Adrenal gland (tissue), 12 donors: ENCODE results near the gene PRXL2A. TPM values are rescaled to one million over a fixed set of nuclear protein-coding genes. Genes with fewer than 3 reads are reported as not detected.
"Not testable (repeated sequence)": the region's sequence is repeated elsewhere in the genome, so short reads cannot be mapped to it uniquely, and the experiment has no call there.

Experiments
- DNase-seq, 7 donors: peaks; one replicate each; pipeline ENCODE4 v3.0.0-alpha.2; 2019 to 2020
- H3K27ac ChIP-seq, 5 donors: fragments of 200-600 bp; sonication (generic) in 4 of 5; 1 replicate in 3 of 5; 2 replicates in 2 of 5; pipeline versions ENCODE4 v1.5.1 to v1.8.0; 2016 to 2020; ENCODE audit warnings: mild to moderate bottlenecking in 1 of 5
- H3K27me3 ChIP-seq: fragments of 200-600 bp; 2 replicates; pipeline ENCODE4 v1.8.0; 2021
- H3K36me3 ChIP-seq, 2 donors: fragments of 200-600 bp; replicated peaks in 1 of 2; 1 replicate in 1 of 2; 2 replicates in 1 of 2; pipeline versions ENCODE4 v1.5.1 to v1.8.0; 2018 to 2022
- H3K4me1 ChIP-seq, 2 donors: fragments of 200-600 bp; replicated peaks in 1 of 2; 1 replicate in 1 of 2; 2 replicates in 1 of 2; pipeline versions ENCODE4 v1.5.1 to v1.8.0; 2018 to 2021
- H3K4me3 ChIP-seq, 4 donors: fragments of 200-600 bp; sonication (generic) in 3 of 4; one replicate each; pipeline ENCODE4 v1.5.1; 2016 to 2018
- H3K9me3 ChIP-seq, 3 donors: fragments of 200-600 bp; sonication (generic) in 1 of 3; replicated peaks in 1 of 3; 1 replicate in 2 of 3; 2 replicates in 1 of 3; pipeline versions ENCODE4 v1.5.1 to v1.8.0; 2016 to 2021
- POLR2A ChIP-seq, 2 donors: fragments of 450-650 bp; IDR thresholded peaks; one replicate each; pipeline ENCODE4 v1.6.1; 2017; ENCODE audit warnings: antibody characterized with exemption in 2 of 2, mild to moderate bottlenecking in 2 of 2, moderate library complexity in 1 of 2
- WGBS, 4 donors: extraction: QIAGEN DNeasy Blood & Tissue Kit in 2 of 4; methylation state at CpG; one replicate each; pipeline versions ENCODE4 v1.1.5 to v1.1.7; 2013 to 2017; 5-methylcytosine and 5-hydroxymethylcytosine counted together
- intact Hi-C, 2 donors: fragments of 100-400 bp; cut with DNase I; formaldehyde crosslinking; loops; one replicate each; pipeline versions ENCODE4 v1.14.1 to v1.15.0; 2022 to 2023
- polyA plus RNA-seq, 3 donors: library from polyadenylated mRNA; stranded (reverse); fragments of 200-250 nt in 2 of 3; fragments of 350-450 nt in 1 of 3; fragmentation: Illumina TruSeq in 1 of 3; extraction: RNeasy Lipid Tissue Mini Kit (QIAGEN cat#74804) in 1 of 3; gene quantifications; one replicate each; pipeline ENCODE4 v1.2.3, GENCODE V29; 2013 to 2014
- total RNA-seq, 9 donors: library from RNA; depleted of rRNA in 4 of 9; stranded (reverse); fragments of >200 nt in 4 of 9; fragments of 120-200 nt in 1 of 9; fragmentation: NEBNext Ultra II Directional in 1 of 9; extraction: Animal tissue kit (Norgen Biotek cat#: 25700) in 1 of 9; gene quantifications; one replicate each; pipeline versions ENCODE4 v1.1.0 to v1.2.4, GENCODE V29; 2013 to 2023
- TF ChIP-seq, protein P1 (sequence below), 6 experiments: fragments of 450-650 bp in 4 of 6; fragments of 200-600 bp in 2 of 6; sonication (generic) in 1 of 6; IDR thresholded peaks; 1 replicate in 5 of 6; 2 replicates in 1 of 6; pipeline versions ENCODE4 v1.5.1 to v1.8.0; 2016 to 2021; ENCODE audit warnings: antibody characterized with exemption in 6 of 6, mild to moderate bottlenecking in 2 of 6, moderate library complexity in 1 of 6
- donor health status: healthy with polysubstance abuse.
- donor health status: Bipolar disorder and iron deficiency.
- donor health status: DM: yes; HTN: yes; CAD: no.
- donor health status: DM: no; HTN: no; CAD: no.
- donor health status: DM: no; HTN: no; CAD: no.
- donor health status: DM: yes; HTN: yes; CAD: no.

Gene PRXL2A
- total and polyA plus RNA-seq, 12 donors: 12.7 to 140 (median 29.9) TPM

- no peaks in the 10 kb centered on the region for H3K9me3 ChIP-seq
- no peak for TF ChIP-seq POLR2A (IDR thresholded peaks at IDR 0.05)
- TF ChIP-seq, protein P1, sequence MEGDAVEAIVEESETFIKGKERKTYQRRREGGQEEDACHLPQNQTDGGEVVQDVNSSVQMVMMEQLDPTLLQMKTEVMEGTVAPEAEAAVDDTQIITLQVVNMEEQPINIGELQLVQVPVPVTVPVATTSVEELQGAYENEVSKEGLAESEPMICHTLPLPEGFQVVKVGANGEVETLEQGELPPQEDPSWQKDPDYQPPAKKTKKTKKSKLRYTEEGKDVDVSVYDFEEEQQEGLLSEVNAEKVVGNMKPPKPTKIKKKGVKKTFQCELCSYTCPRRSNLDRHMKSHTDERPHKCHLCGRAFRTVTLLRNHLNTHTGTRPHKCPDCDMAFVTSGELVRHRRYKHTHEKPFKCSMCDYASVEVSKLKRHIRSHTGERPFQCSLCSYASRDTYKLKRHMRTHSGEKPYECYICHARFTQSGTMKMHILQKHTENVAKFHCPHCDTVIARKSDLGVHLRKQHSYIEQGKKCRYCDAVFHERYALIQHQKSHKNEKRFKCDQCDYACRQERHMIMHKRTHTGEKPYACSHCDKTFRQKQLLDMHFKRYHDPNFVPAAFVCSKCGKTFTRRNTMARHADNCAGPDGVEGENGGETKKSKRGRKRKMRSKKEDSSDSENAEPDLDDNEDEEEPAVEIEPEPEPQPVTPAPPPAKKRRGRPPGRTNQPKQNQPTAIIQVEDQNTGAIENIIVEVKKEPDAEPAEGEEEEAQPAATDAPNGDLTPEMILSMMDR (IDR thresholded peaks at IDR 0.05): no peak
- DNase-seq: no peak
- no peak overlapping the region for H3K4me3 ChIP-seq
- H3K27me3 ChIP-seq: no peaks in the 10 kb centered on the region
- H3K36me3 ChIP-seq: no peaks in the 10 kb centered on the region
- H3K4me1 ChIP-seq: peaks cover 0 to 36% of the 10 kb centered on the region in 2 donors
- 77 to 86% (median 80%) methylated on average over 3 of the region's 3 CpGs for WGBS, 4 donors
- intact Hi-C loops: no loop called here
- peak overlapping the region in 2 of 5 donors; percentile 21 to 52 for H3K27ac ChIP-seq
Measured at GRCh38 chr10:80415734-80416478, 7.6 kb downstream of the PRXL2A start.

- H3K27ac ChIP-seq: peak overlapping the region in 1 of 5 donors; percentile 52
- WGBS, 4 donors: 75 to 79% (median 77%) methylated on average over 14 to 15 of the region's 15 CpGs
Measured at GRCh38 chr10:80416479-80417098, 8.2 kb downstream of the PRXL2A start.

GRCh38 chr10:80417256-80417655, 8.9 kb downstream of the PRXL2A start:
- H3K36me3 ChIP-seq, DNase-seq, H3K4me3 ChIP-seq, H3K9me3 ChIP-seq, H3K27me3 ChIP-seq, intact Hi-C loops, H3K27ac ChIP-seq: not testable (repeated sequence)
- H3K4me1 ChIP-seq: peaks cover 0 to 30% of the 10 kb centered on the region in 2 donors
- WGBS, 4 donors: 82 to 87% (median 84%) methylated on average over 6 of the region's 6 CpGs

More at GRCh38 chr10:80416479-80417098, 8.2 kb downstream of the PRXL2A start:
- no peak overlapping the region for H3K4me3 ChIP-seq
- no peaks in the 10 kb centered on the region for H3K27me3 ChIP-seq
- H3K4me1 ChIP-seq: peaks cover 0 to 30% of the 10 kb centered on the region in 2 donors
- H3K9me3 ChIP-seq: no peaks in the 10 kb centered on the region
- no peaks in the 10 kb centered on the region for H3K36me3 ChIP-seq
- TF ChIP-seq, protein P1 (IDR thresholded peaks at IDR 0.05): no peak
- no peak for TF ChIP-seq POLR2A (IDR thresholded peaks at IDR 0.05)
- DNase-seq: peak in 4 of 7 donors; percentile 35 to 64 (median 45)
- intact Hi-C loops: no loop called here

DNA sequence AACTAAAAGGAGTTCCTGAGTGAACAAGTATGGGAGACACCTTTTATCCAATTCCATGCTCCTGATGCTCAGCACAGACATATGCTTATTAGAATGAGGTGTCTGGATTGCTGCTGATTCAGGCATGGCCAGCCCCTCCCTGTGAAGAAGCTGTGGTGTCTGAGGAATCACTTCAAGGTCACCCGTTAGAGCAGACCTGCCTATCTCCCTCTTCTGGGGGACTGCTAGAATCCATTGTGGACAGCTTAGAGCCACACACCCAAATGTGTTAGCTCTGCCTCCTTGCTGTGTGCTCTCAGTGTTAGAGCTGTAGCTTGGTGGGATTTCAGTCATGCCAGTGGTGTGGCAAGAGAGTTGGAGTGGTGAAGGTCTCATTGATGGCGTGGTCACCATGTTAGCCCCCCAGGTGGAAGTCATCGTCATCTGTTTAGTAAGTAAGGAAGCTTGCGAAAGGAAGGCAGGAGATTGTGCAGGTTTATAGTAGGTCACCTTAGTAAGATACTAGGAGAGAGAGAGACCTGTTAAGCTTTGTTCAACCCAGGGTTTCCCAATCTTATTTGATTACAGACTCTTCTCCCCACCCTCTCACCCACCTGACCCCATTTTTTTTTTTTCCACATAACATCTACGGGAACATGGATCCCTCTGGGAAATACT, 12.8 kb downstream of the PRXL2A start:
- no peak overlapping the region for H3K27ac ChIP-seq
- DNase-seq: no peak
- H3K9me3 ChIP-seq: no peaks in the 10 kb centered on the region
- no peaks in the 10 kb centered on the region for H3K27me3 ChIP-seq
- TF ChIP-seq POLR2A (IDR thresholded peaks at IDR 0.05): no peak
- TF ChIP-seq, protein P1 (IDR thresholded peaks at IDR 0.05): no peak
- intact Hi-C loops: no loop called here
- H3K36me3 ChIP-seq: peaks cover 0 to 4% of the 10 kb centered on the region in 2 donors
- H3K4me3 ChIP-seq: no peak overlapping the region
- H3K4me1 ChIP-seq: peaks cover 0 to 10% of the 10 kb centered on the region in 2 donors
- WGBS, 4 donors: 80 to 89% (median 84%) methylated on average over 4 to 5 of the region's 5 CpGs
